GM12878 (cell line): ENCODE results near the gene PALLD. TPM values are rescaled to one million over a fixed set of nuclear protein-coding genes. Genes with fewer than 3 reads are reported as not detected.

ENCODE experiments used
- ATAC-seq: fragments of 200-7000 bp; cut with Tn5 transposase; 3 replicates; pipeline ENCODE4 v1.9.1; 2020; ENCODE audit warnings: mild to moderate bottlenecking, moderate library complexity
- BruUV-seq: library from RNA; stranded (reverse); fragments of 400-500 nt; replicated peaks from 2 replicates; lab custom pipeline; 2021; lab: Mats Ljungman, UMichigan
- CTCF ChIA-PET: fragments of 300-600 bp; sonication (Branson Sonifier 250); formaldehyde crosslinking; extraction: SDS; loops from one replicate; lab custom pipeline; 2021; ENCODE audit warnings: inconsistent platforms; lab: Yijun Ruan, JAX
- POLR2A ChIA-PET: fragments of 350-600 bp; formaldehyde crosslinking; extraction: SDS; loops from one replicate; lab custom pipeline; 2021; ENCODE audit warnings: inconsistent platforms; lab: Charles Lee
- RAD21 ChIA-PET: fragments of 300-600 bp; sonication (Branson Sonifier 250); formaldehyde crosslinking; loops from one replicate; lab custom pipeline; 2023; ENCODE audit warnings: antibody characterized with exemption; ENCODE audit not compliant: unreplicated experiment; lab: Charles Lee
- SMC1A ChIA-PET: fragments of 300-600 bp; sonication (Branson Sonifier 250); formaldehyde crosslinking; loops from one replicate; lab custom pipeline; 2023; ENCODE audit not compliant: unreplicated experiment, uncharacterized antibody; lab: Charles Lee
- DNase-seq: peaks from one replicate; pipeline ENCODE4 v3.0.0-alpha.2; 2011; ENCODE audit warnings: low read depth, low spot score
- FAIRE-seq: peaks from 3 replicates; lab custom pipeline; 2011; peaks lifted over from hg19 to GRCh38; lab: Jason Lieb, UNC
- H2AFZ ChIP-seq: 2 replicates; pipeline ENCODE4 v1.6.0; 2011; ENCODE audit warnings: low read depth, low read length, control low read depth; ENCODE audit not compliant: control insufficient read depth
- H3K27ac ChIP-seq: 2 replicates; pipeline ENCODE4 v1.5.1; 2011; ENCODE audit warnings: control low read depth; ENCODE audit not compliant: control insufficient read depth, insufficient read depth
- H3K27me3 ChIP-seq, 2 experiments: replicated peaks in 1 of 2; 2 replicates each; pipeline versions ENCODE4 v1.6.0 to v1.6.1; 2011; ENCODE audit warnings: low read length in 1 of 2; ENCODE audit not compliant: control insufficient read depth in 2 of 2, insufficient read depth in 2 of 2
- H3K36me3 ChIP-seq, 2 experiments: 2 replicates each; pipeline ENCODE4 v1.5.1; 2011; ENCODE audit warnings: low read length in 1 of 2; ENCODE audit not compliant: control insufficient read depth in 2 of 2, insufficient read depth in 2 of 2
- H3K4me1 ChIP-seq: 2 replicates; pipeline ENCODE4 v1.6.1; 2011; ENCODE audit warnings: mild to moderate bottlenecking, low read length, moderate library complexity, mixed read lengths; ENCODE audit not compliant: control insufficient read depth, insufficient read depth
- H3K4me2 ChIP-seq: 2 replicates; pipeline ENCODE4 v1.6.0; 2011; ENCODE audit warnings: control low read depth; ENCODE audit not compliant: control insufficient read depth, insufficient read depth
- H3K4me3 ChIP-seq: fragments of 200-600 bp; sonication (generic); 2 replicates; pipeline ENCODE4 v1.5.1; 2016
- H3K79me2 ChIP-seq: 2 replicates; pipeline ENCODE4 v1.6.0; 2011; ENCODE audit warnings: low read length; ENCODE audit not compliant: control insufficient read depth, insufficient read depth
- H3K9ac ChIP-seq: 2 replicates; pipeline ENCODE4 v1.8.0; 2011; ENCODE audit warnings: low read length, control low read depth, mixed read lengths; ENCODE audit not compliant: control insufficient read depth, insufficient read depth
- H3K9me3 ChIP-seq: replicated peaks from 3 replicates; pipeline ENCODE4 v1.5.1; 2011; ENCODE audit warnings: mild to moderate bottlenecking, low read length; ENCODE audit not compliant: control insufficient read depth, insufficient read depth
- H4K20me1 ChIP-seq: 2 replicates; pipeline ENCODE4 v1.6.0; 2011; ENCODE audit not compliant: control insufficient read depth, insufficient read depth
- BRCA1 ChIP-seq: IDR thresholded peaks from 2 replicates; pipeline ENCODE4 v1.6.1; 2011; ENCODE audit warnings: low read depth, low read length, improper control_type of control experiment
- CBFB ChIP-seq: IDR thresholded peaks from 2 replicates; pipeline ENCODE4 v1.6.1; 2016; ENCODE audit warnings: antibody characterized with exemption, low read depth
- CREB1 ChIP-seq: IDR thresholded peaks from 2 replicates; pipeline ENCODE4 v1.6.1; 2012; ENCODE audit warnings: low read depth, mild to moderate bottlenecking, inconsistent platforms
- EP300 ChIP-seq, 2 experiments: fragments of 150-350 bp in 1 of 2; IDR thresholded peaks; 2 replicates each; pipeline ENCODE4 v1.6.1; 2011 to 2012; ENCODE audit warnings: low read depth in 2 of 2, low read length in 2 of 2, borderline replicate concordance in 1 of 2, improper control_type of control experiment in 1 of 2, inconsistent platforms in 1 of 2; ENCODE audit not compliant: control insufficient read depth in 1 of 2
- GABPA ChIP-seq: IDR thresholded peaks from 2 replicates; pipeline ENCODE4 v1.6.1; 2014; ENCODE audit warnings: antibody characterized with exemption, low read depth, mild to moderate bottlenecking, inconsistent platforms
- HDGF ChIP-seq: fragments of 450-650 bp; IDR thresholded peaks from 2 replicates; pipeline ENCODE4 v1.6.1; 2016; ENCODE audit warnings: antibody characterized with exemption
- MEF2A ChIP-seq: IDR thresholded peaks from 2 replicates; pipeline ENCODE4 v1.6.1; 2011; ENCODE audit warnings: low read depth, mild to moderate bottlenecking, low read length, moderate library complexity; ENCODE audit not compliant: insufficient read depth
- NFIC ChIP-seq: IDR thresholded peaks from 2 replicates; pipeline ENCODE4 v1.6.1; 2012; ENCODE audit warnings: low read depth, mild to moderate bottlenecking, inconsistent platforms, low read length, moderate library complexity
- NFYA ChIP-seq: IDR thresholded peaks from 2 replicates; pipeline ENCODE4 v1.6.1; 2011; ENCODE audit warnings: low read depth, mild to moderate bottlenecking, low read length, improper control_type of control experiment, borderline replicate concordance
- NR2C2 ChIP-seq: IDR thresholded peaks from 2 replicates; pipeline ENCODE4 v1.6.1; 2011; ENCODE audit warnings: borderline replicate concordance, low read depth; ENCODE audit not compliant: control insufficient read depth, insufficient read length
- POLR2AphosphoS5 ChIP-seq: IDR thresholded peaks from 2 replicates; pipeline ENCODE4 v1.6.1; 2011; ENCODE audit warnings: mild to moderate bottlenecking, low read length, inconsistent platforms
- RBBP5 ChIP-seq: fragments of 200-600 bp; sonication (generic); conservative IDR thresholded peaks from 2 replicates; pipeline ENCODE4 v1.6.1; 2016
- RCOR1 ChIP-seq: conservative IDR thresholded peaks from 2 replicates; pipeline ENCODE4 v1.6.1; 2012; ENCODE audit warnings: low read depth, low read length, improper control_type of control experiment
- SIN3A ChIP-seq: IDR thresholded peaks from 2 replicates; pipeline ENCODE4 v1.6.1; 2012; ENCODE audit warnings: low read depth, low read length, improper control_type of control experiment
- SPI1 ChIP-seq: IDR thresholded peaks from 2 replicates; pipeline ENCODE4 v1.6.1; 2011; ENCODE audit warnings: low read depth, mild to moderate bottlenecking, low read length, moderate library complexity, borderline replicate concordance; ENCODE audit not compliant: insufficient read depth
- SREBF2 ChIP-seq: IDR thresholded peaks from 2 replicates; pipeline ENCODE4 v1.6.1; 2012; ENCODE audit warnings: mild to moderate bottlenecking, low read length
- ZBED1 ChIP-seq: IDR thresholded peaks from 2 replicates; pipeline ENCODE4 v1.6.1; 2016; ENCODE audit warnings: borderline replicate concordance
- ZNF274 ChIP-seq: IDR thresholded peaks from one replicate; pipeline ENCODE4 v1.8.0; 2011; ENCODE audit not compliant: insufficient read length, insufficient read depth
- WGBS: methylation state at CpG from one replicate; pipeline ENCODE4 v1.1.6; 2016; ENCODE audit warnings: low lambda C conversion rate; ENCODE audit not compliant: insufficient replicate concordance, insufficient coverage; ENCODE audit errors: missing lambda C conversion rate; 5-methylcytosine and 5-hydroxymethylcytosine counted together
- in situ Hi-C: fragments of 300-500 bp; cut with MboI; formaldehyde crosslinking; loops from 9 replicates; pipeline ENCODE4 v1.14.3; 2018; ENCODE audit warnings: mixed read lengths
- intact Hi-C: fragments of 100-400 bp; cut with micrococcal nuclease; formaldehyde crosslinking; loops from one replicate; pipeline ENCODE4 v1.14.2; 2022; ENCODE audit not compliant: unreplicated experiment
- polyA plus RNA-seq, 11 experiments: library from polyadenylated mRNA; depleted of rRNA in 4 of 11; unstranded in 6 of 11; stranded (reverse) in 5 of 11; fragments of >200 nt; fragmentation: Nextera tagmentation in 4 of 11; fragmentation: Illumina TruSeq in 1 of 11; extraction: Ambion mirVana in 4 of 11; extraction: Trizol in 1 of 11; gene quantifications; 1 replicate in 1 of 11; 2 replicates in 10 of 11; pipeline versions ENCODE4 v1.2.1 to v1.2.3, GENCODE V29; 2011 to 2016; ENCODE audit warnings: inconsistent platforms in 2 of 11, missing spikeins in 2 of 11, low read depth in 1 of 11
- total RNA-seq, 4 experiments: library from RNA; depleted of rRNA in 3 of 4; stranded (reverse); fragments of >200 nt in 3 of 4; fragmentation: Illumina TruSeq in 1 of 4; extraction: Trizol in 1 of 4; gene quantifications; 2 replicates each; pipeline versions ENCODE4 v1.2.1 to v1.2.3, GENCODE V29; 2013 to 2021
- TF ChIP-seq, protein P1 (sequence below): IDR thresholded peaks from 2 replicates; pipeline ENCODE4 v1.6.1; 2011; ENCODE audit warnings: low read depth, low read length, improper control_type of control experiment, borderline replicate concordance

Gene PALLD
- total and polyA plus RNA-seq, 10 of the 15 experiments (the other 5 are each of a cell fraction or from before 2014, with no cell fraction given), result 1.0 to 7.7 (median 1.7) TPM

DNA sequence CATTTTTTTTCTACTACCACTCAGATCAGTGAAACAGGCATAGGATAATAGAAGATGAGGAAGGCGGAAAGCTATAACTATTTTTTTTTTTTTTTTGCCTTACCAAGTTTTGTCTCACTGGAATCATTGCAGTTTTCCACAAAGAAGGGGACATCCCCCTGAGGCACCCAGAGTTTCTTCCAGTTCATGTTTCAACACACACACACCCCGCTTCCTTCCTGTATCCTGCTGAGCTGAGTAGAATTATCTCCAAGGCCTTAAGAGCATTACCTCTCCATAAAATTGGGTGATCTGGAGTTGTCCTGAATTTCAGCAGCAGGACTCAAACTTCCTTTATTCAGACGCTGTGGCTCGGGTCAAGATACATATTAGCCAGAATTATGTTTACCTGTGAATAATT is 111.9 kb downstream of the PALLD start:
- WGBS, result 5% methylated on average over 4 of the region's 4 CpGs
- Histone ChIP-seq H2AFZ (no peak overlapping the region), H3K9me3 (no peaks in the 10 kb centered on the region), H3K9ac (no peak overlapping the region), H3K36me3 (no peaks in the 10 kb centered on the region), H3K27ac (no peak overlapping the region), H3K79me2 (no peaks in the 10 kb centered on the region), H3K4me3 (no peak overlapping the region), H3K4me2 (no peak overlapping the region), H4K20me1 (no peaks in the 10 kb centered on the region; the same call in 1 of the 2 replicates), H3K27me3 (no peaks in the 10 kb centered on the region; a peak in 1 of 4 replicates), H3K4me1 (no peaks in the 10 kb centered on the region)
- intact Hi-C loops, result no loop called here
- ATAC-seq, result no peak
- no peak for FAIRE-seq
- CTCF ChIA-PET, result no interaction called here
- POLR2A ChIA-PET, result no interaction called here
- RAD21 ChIA-PET, result interaction anchor here (0.7 kb wide), 1 partner anchor 300 kb away, joined by 4 read pairs; no protein-coding TSS in a partner anchor
- in situ Hi-C loops, result no loop called here
- no peak for DNase-seq
- no peak for TF ChIP-seq GABPA
- TF ChIP-seq NFIC, result no peak
- no peak for TF ChIP-seq NR2C2
- TF ChIP-seq EP300 (IDR thresholded peaks at IDR 0.05; ENCODE audit: borderline replicate concordance in 1 of 2, control insufficient read depth in 1 of 2, low read depth in 2 of 2, low read length in 2 of 2), result no peak
- no peak for TF ChIP-seq BRCA1
- TF ChIP-seq ZBED1, result no peak
- no peak for TF ChIP-seq ZNF274
- TF ChIP-seq RCOR1, result no peak
- BruUV-seq, result no TSS peak
- SMC1A ChIA-PET, result interaction anchor here (0.9 kb wide), 1 partner anchor 104 kb away, joined by 3 read pairs; no protein-coding TSS in a partner anchor

DNA sequence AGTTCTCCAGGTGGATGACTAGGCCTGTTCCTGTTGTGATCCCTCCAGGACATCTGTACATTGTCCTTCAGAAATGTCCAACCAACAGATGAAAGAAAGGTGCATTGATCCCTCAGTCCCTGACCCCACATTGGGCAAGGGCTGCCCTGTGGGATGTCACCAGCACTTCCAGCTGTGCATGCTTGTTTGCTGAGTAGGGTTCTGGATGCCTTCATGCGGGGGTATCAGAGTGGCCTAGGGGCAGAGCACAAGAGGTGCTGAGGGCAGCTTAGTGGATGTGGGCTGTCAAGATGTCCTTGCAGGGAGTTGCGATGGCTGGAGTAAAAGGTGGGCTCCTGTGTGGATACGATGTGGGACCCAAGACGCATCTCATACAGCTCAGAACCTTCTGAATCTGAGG is 112.5 kb downstream of the PALLD start:
- in situ Hi-C loops (no loop called here), intact Hi-C loops (no loop called here)
- FAIRE-seq (no peak), DNase-seq (no peak), ATAC-seq (no peak)
- Histone ChIP-seq H3K36me3 (no peaks in the 10 kb centered on the region), H3K4me1 (no peaks in the 10 kb centered on the region), H3K9ac (no peak overlapping the region), H3K79me2 (no peaks in the 10 kb centered on the region), H4K20me1 (no peaks in the 10 kb centered on the region; the same call in 1 of the 2 replicates), H3K9me3 (no peaks in the 10 kb centered on the region), H2AFZ (no peak overlapping the region), H3K4me3 (no peak overlapping the region), H3K27me3 (no peaks in the 10 kb centered on the region; a peak in 1 of 4 replicates), H3K4me2 (no peak overlapping the region), H3K27ac (no peak overlapping the region)
- SMC1A ChIA-PET, result no interaction called here
- BruUV-seq, result no TSS peak
- POLR2A ChIA-PET, result no interaction called here
- TF ChIP-seq SPI1 (no peak), POLR2AphosphoS5 (no peak), CBFB (no peak), SREBF2 (no peak), RBBP5 (no peak), CREB1 (no peak), MEF2A (no peak), SIN3A (no peak), NFYA (no peak), BRCA1 (no peak), HDGF (no peak)
- TF ChIP-seq, protein P1, sequence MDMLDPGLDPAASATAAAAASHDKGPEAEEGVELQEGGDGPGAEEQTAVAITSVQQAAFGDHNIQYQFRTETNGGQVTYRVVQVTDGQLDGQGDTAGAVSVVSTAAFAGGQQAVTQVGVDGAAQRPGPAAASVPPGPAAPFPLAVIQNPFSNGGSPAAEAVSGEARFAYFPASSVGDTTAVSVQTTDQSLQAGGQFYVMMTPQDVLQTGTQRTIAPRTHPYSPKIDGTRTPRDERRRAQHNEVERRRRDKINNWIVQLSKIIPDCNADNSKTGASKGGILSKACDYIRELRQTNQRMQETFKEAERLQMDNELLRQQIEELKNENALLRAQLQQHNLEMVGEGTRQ, result no peak
- RAD21 ChIA-PET, result no interaction called here
- CTCF ChIA-PET, result no interaction called here
- WGBS, result 36% methylated on average over 4 of the region's 4 CpGs
